GM13976 (cell line): ENCODE measurements around the gene CRELD1.
"Not testable (repeated sequence)": the region's sequence is repeated elsewhere in the genome, so short reads cannot be mapped to it uniquely, and the experiment has no call there.

Experiments
- DNase-seq: peaks from one replicate; pipeline ENCODE4 v3.0.0; 2012; ENCODE audit warnings: low spot score
- in situ Hi-C: fragments of 300-500 bp; cut with MboI; formaldehyde crosslinking; loops from one replicate; pipeline ENCODE4 v1.12.0; 2022; ENCODE audit warnings: low sequenced_read_pairs, mixed read lengths, inconsistent platforms; ENCODE audit not compliant: unreplicated experiment
- TF ChIP-seq, protein P1 (sequence below): IDR thresholded peaks from 2 replicates; pipeline ENCODE4 v1.5.1; 2012; ENCODE audit warnings: borderline replicate concordance, mild to moderate bottlenecking; ENCODE audit not compliant: insufficient read depth; ENCODE audit errors: extremely low read depth, missing control alignments, control extremely low read depth

Gene CRELD1

DNA sequence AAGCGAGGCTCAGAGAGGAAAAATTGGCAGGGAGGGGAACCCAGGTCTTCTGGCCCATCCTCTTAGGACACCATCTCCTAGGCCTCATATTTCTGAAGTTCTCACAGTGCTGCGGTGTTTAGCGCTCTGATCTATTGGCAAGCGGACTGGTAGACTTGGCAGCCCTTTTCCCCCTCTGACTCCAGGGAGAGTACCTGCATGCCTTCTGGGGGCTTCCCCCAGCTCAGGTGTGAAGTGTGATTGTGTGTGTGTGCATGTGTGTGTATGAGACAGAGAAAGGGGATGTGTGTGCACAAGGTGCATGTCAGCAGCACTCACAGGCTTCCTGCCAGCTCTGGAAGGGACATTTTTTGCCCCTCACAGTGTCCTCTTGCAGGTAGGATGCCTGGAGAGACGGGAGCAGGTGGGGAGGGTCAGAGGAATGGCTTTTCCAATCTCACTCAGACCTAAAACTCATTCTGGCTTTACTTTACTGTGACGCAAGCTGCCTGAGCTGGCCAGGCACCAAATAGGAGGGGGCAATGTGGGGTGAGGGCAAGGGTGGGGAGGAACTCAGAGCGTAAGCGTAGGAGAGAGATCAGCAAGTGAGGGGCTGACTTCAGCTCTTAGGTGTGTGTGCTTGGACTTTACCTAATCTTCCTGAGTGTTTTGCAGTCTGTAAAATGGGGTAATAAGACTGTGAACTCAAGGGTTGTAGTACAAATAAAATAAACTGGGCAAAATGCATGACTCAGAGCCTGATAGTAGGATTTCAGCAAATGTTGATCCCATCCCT lies 35.0 kb upstream of the CRELD1 start:
- TF ChIP-seq, protein P1, sequence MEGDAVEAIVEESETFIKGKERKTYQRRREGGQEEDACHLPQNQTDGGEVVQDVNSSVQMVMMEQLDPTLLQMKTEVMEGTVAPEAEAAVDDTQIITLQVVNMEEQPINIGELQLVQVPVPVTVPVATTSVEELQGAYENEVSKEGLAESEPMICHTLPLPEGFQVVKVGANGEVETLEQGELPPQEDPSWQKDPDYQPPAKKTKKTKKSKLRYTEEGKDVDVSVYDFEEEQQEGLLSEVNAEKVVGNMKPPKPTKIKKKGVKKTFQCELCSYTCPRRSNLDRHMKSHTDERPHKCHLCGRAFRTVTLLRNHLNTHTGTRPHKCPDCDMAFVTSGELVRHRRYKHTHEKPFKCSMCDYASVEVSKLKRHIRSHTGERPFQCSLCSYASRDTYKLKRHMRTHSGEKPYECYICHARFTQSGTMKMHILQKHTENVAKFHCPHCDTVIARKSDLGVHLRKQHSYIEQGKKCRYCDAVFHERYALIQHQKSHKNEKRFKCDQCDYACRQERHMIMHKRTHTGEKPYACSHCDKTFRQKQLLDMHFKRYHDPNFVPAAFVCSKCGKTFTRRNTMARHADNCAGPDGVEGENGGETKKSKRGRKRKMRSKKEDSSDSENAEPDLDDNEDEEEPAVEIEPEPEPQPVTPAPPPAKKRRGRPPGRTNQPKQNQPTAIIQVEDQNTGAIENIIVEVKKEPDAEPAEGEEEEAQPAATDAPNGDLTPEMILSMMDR = no peak
- no peak for DNase-seq
- in situ Hi-C loops = no loop called here

DNA sequence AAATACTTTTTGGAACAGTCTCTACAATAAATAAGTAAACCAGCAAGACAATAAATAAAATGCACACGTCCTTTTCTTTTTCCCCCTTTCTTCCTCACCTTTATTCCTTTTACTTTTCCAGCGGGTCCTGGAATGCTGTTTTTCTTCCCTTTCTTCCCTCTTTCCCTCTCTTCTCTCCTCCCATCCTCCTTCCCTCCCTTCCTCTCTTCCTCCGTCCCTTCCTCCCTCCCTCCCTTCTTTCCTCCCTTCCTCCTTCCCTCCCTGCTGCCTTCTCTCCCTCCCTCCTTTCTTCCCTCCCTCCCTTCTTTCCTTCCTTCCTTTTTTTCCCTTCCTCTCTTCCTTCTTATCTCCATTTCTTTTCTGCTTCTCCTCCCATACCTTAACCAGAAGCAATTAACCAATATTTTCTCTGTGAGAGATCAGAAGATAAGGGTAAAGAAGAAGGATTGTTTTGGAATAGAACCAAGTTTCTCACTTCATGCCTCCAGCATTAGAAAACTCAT lies 34.3 kb upstream of the CRELD1 start:
- no peak for DNase-seq
- in situ Hi-C loops = no loop called here
- TF ChIP-seq, protein P1 = no peak

DNA sequence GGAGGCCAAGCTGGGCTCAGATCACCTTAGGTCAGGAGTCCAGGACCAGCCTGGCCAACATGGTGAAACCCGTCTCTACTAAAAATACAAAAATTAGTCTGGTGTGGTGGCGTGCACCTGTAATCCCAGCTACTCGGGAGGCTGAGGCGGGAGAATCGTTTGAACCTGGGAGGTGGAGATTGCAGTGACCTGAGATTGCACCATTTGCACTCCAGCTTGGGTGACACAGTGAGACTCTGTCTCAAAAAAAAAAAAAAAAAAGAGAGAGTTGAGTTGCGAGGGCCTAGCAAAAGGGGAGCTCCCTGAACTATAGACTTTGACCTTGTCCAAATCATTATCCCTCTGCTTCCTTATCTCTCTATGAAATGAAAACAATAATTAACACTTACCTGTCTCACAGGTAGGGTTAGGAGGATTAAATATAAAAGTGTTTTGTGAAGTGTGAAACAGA lies 32.6 kb upstream of the CRELD1 start:
- in situ Hi-C loops, DNase-seq: not testable (repeated sequence)

DNA sequence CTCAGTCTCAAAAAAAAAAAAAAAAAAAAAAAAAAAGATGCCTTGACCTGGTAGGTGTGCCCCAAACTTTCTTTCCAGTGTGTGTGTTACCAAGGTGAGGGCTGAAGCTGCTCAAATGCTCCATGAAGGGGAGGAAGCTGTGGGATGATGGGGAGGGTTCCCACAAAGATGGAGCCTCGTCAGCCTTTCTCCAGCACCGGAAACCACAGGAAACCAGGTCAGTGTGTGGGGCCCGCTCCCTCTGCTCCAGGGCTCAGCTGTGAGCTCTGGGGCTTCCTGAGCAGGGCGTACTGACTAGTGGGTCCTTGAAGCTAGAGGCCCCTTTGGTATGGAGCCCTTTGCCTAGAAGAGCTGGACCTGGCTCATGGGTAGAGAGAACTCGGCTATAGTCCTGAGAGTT lies 31.7 kb upstream of the CRELD1 start:
- no peak for DNase-seq
- in situ Hi-C loops = no loop called here
- TF ChIP-seq, protein P1 = no peak

DNA sequence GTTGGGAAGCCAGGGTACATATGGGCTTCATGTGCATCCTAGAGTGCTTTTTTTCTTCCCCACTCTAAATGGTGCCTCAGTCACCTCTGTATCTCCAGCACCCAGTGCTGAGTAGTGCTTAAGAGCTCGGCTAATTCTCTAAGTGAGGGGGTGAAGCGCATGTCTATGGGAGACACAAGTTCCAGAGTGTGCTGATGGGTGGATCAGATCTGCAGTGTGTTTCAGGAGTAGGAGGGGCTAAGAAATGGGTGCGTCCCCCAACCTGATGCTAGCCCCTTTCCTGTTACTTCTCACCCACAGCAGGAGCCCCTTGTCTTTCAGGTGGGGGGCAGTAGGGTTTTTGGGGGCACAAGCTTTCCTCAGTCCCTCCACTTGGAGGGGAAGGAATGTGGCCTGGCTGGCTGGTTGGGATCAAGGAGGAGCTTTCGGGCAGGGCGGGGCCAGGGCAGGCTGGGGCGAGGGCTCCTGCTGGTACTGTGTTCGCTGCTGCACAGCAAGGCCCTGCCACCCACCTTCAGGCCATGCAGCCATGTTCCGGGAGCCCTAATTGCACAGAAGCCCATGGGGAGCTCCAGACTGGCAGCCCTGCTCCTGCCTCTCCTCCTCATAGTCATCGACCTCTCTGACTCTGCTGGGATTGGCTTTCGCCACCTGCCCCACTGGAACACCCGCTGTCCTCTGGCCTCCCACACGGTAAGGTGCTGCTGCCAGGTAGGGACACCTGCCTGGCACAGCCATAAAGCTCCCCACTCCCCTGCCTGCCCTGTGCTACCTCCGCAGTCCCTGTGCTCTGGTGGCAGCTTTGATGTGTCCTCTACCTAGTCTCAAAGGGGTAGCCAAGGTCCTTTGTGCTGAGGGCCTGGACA lies 31.0 kb upstream of the CRELD1 start, which contains the start of gene IL17RE:
TSS of gene IL17RE (plus strand) at position 477 of the 866 bp plus-strand sequence. CDS start at position 562, 85 bp downstream.
- TF ChIP-seq, protein P1 = no peak
- in situ Hi-C loops = no loop called here
- no peak for DNase-seq

DNA sequence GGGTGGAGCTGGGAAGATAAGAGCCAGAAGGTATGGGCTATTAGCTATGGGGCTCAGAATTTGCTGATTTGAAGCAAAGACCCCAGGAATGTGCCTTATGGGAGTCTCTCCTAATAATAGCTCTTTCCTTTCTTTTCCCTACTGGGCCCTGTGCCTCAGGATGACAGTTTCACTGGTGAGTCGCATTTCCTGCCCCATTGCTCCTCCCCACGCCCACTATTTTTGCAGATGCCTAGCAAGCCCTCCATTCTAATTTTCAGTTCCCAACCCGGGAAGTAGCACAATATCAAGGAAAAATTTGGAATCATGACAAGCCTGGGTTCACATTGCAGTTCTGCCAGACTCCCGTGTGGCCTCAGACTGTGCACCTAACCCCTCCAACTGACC lies 30.4 kb upstream of the CRELD1 start:
- TF ChIP-seq, protein P1 = no peak
- in situ Hi-C loops = no loop called here
- DNase-seq = no peak
